K562 (cell line): ENCODE measurements around the gene AGAP3. TPM values are rescaled to one million over a fixed set of nuclear protein-coding genes. Genes with fewer than 3 reads are reported as not detected.
A peak's percentile ranks its signal among the peaks of the same experiment; 100 is the strongest.

Experiments
- JUNB ChIP-seq: fragments of 450-650 bp; formaldehyde crosslinking; conservative IDR thresholded peaks from 2 replicates; pipeline ENCODE4 v1.4.0; 2020; ENCODE audit warnings: mild to moderate bottlenecking
- NCOA4 ChIP-seq: fragments of 450-650 bp; IDR thresholded peaks from 2 replicates; pipeline ENCODE4 v1.6.1; 2018; ENCODE audit warnings: mild to moderate bottlenecking; ENCODE audit not compliant: partially characterized antibody
- NFATC3 ChIP-seq: fragments of 450-650 bp; IDR thresholded peaks from 2 replicates; pipeline ENCODE4 v1.6.1; 2017; ENCODE audit warnings: mild to moderate bottlenecking
- NR2F6 ChIP-seq: fragments of 450-650 bp; formaldehyde crosslinking; IDR thresholded peaks from 2 replicates; pipeline ENCODE4 v1.4.0; 2020; ENCODE audit warnings: mild to moderate bottlenecking
- PHF20 ChIP-seq: fragments of 450-650 bp; IDR thresholded peaks from 2 replicates; pipeline ENCODE4 v1.6.1; 2018; ENCODE audit not compliant: partially characterized antibody
- POU5F1 ChIP-seq: fragments of 150-350 bp; IDR thresholded peaks from 2 replicates; pipeline ENCODE4 v1.6.1; 2014; ENCODE audit warnings: borderline replicate concordance, low read length, low read depth, mild to moderate bottlenecking; ENCODE audit not compliant: partially characterized antibody
- PTTG1 ChIP-seq: fragments of 450-650 bp; IDR thresholded peaks from 2 replicates; pipeline ENCODE4 v1.6.1; 2016; ENCODE audit warnings: low read depth, mild to moderate bottlenecking, missing genetic modification characterization, missing compliant biosample characterization
- RB1 ChIP-seq: fragments of 450-650 bp; IDR thresholded peaks from 2 replicates; pipeline ENCODE4 v1.6.1; 2017; ENCODE audit warnings: low read depth, mild to moderate bottlenecking
- SMAD3 ChIP-seq: fragments of 450-650 bp; formaldehyde crosslinking; conservative IDR thresholded peaks from 2 replicates; pipeline ENCODE4 v1.4.0; 2020; ENCODE audit warnings: mild to moderate bottlenecking
- SRSF3 ChIP-seq: fragments of 200-400 bp; formaldehyde crosslinking; IDR thresholded peaks from 2 replicates; pipeline ENCODE4 v1.6.1; 2016; ENCODE audit warnings: mild to moderate bottlenecking, low read length, moderate library complexity; ENCODE audit not compliant: insufficient read depth
- THRB ChIP-seq: fragments of 450-650 bp; formaldehyde crosslinking; conservative IDR thresholded peaks from 2 replicates; pipeline ENCODE4 v1.4.0; 2022; ENCODE audit warnings: mild to moderate bottlenecking, missing genetic modification characterization
- TRIM25 ChIP-seq: fragments of 450-650 bp; IDR thresholded peaks from 2 replicates; pipeline ENCODE4 v1.7.0; 2016; ENCODE audit warnings: borderline replicate concordance
- ZBTB7A ChIP-seq: IDR thresholded peaks from 2 replicates; pipeline ENCODE4 v1.6.1; 2011; ENCODE audit warnings: low read depth, mild to moderate bottlenecking, low read length, moderate library complexity, borderline replicate concordance; ENCODE audit not compliant: control insufficient read depth
- ZNF133 ChIP-seq: fragments of 250-450 bp; sonication (Bioruptor Pico); IDR thresholded peaks from 2 replicates; pipeline ENCODE4 v1.4.0; 2020; ENCODE audit warnings: mild to moderate bottlenecking
- ZNF143 ChIP-seq: sonication (generic); formaldehyde crosslinking; IDR thresholded peaks from 2 replicates; pipeline ENCODE4 v1.9.0; 2022; ENCODE audit warnings: mild to moderate bottlenecking, missing genetic modification reagents
- ZNF165 ChIP-seq: fragments of 250-450 bp; sonication (Bioruptor Pico); IDR thresholded peaks from 2 replicates; pipeline ENCODE4 v1.4.0; 2020; ENCODE audit warnings: borderline replicate concordance
- ZNF175 ChIP-seq: fragments of 200-800 bp; sonication (Bioruptor generic); IDR thresholded peaks from 2 replicates; pipeline ENCODE4 v1.6.1; 2016; ENCODE audit warnings: low read depth, mild to moderate bottlenecking, missing genetic modification characterization, missing compliant biosample characterization
- ZNF224 ChIP-seq: sonication (generic); formaldehyde crosslinking; IDR thresholded peaks from 2 replicates; pipeline ENCODE4 v1.8.0; 2022; ENCODE audit warnings: mild to moderate bottlenecking, missing genetic modification reagents
- ZNF398 ChIP-seq: fragments of 250-450 bp; sonication (Bioruptor Pico); IDR thresholded peaks from 2 replicates; pipeline ENCODE4 v1.8.0; 2021; ENCODE audit warnings: moderate library complexity, mild to moderate bottlenecking, inconsistent platforms
- ZNF408 ChIP-seq: fragments of 250-450 bp; sonication (Bioruptor Pico); IDR thresholded peaks from 2 replicates; pipeline ENCODE4 v1.4.0; 2020; ENCODE audit warnings: low read depth, mild to moderate bottlenecking, moderate library complexity
- ZNF766 ChIP-seq: fragments of 200-800 bp; sonication (Bioruptor generic); conservative IDR thresholded peaks from 2 replicates; pipeline ENCODE4 v1.6.1; 2016; ENCODE audit warnings: missing genetic modification characterization, missing compliant biosample characterization
- polyA plus RNA-seq, 8 experiments: library from polyadenylated mRNA; depleted of rRNA in 4 of 8; stranded (reverse) in 5 of 8; unstranded in 3 of 8; fragments of >200 nt; fragmentation: Nextera tagmentation in 2 of 8; fragmentation: Illumina TruSeq in 1 of 8; extraction: Ambion mirVana in 2 of 8; extraction: Trizol in 1 of 8; gene quantifications; 2 replicates each; pipeline versions ENCODE4 v1.2.1 to v1.2.3, GENCODE V29; 2011 to 2014; ENCODE audit warnings: inconsistent platforms in 1 of 8, missing spikeins in 1 of 8
- total RNA-seq, 7 experiments: library from RNA; depleted of rRNA in 6 of 7; stranded (reverse); fragments of >200 nt in 6 of 7; fragmentation: Illumina TruSeq in 2 of 7; extraction: Trizol in 2 of 7; gene quantifications; 2 replicates each; pipeline versions ENCODE4 v1.2.1 to v1.2.3, GENCODE V29; 2011 to 2021; ENCODE audit warnings: low replicate concordance in 1 of 7
- TF ChIP-seq, protein P1 (sequence below), 2 experiments: fragments of 450-650 bp; conservative IDR thresholded peaks; 2 replicates each; pipeline ENCODE4 v1.6.1; 2017; ENCODE audit warnings: mild to moderate bottlenecking in 2 of 2, moderate library complexity in 2 of 2

The AGAP3 gene
- total and polyA plus RNA-seq, 9 of the 15 experiments (the other 6 are each of a cell fraction or from before 2014, with no cell fraction given) = 3.4 to 208 (median 62.2) TPM

DNA sequence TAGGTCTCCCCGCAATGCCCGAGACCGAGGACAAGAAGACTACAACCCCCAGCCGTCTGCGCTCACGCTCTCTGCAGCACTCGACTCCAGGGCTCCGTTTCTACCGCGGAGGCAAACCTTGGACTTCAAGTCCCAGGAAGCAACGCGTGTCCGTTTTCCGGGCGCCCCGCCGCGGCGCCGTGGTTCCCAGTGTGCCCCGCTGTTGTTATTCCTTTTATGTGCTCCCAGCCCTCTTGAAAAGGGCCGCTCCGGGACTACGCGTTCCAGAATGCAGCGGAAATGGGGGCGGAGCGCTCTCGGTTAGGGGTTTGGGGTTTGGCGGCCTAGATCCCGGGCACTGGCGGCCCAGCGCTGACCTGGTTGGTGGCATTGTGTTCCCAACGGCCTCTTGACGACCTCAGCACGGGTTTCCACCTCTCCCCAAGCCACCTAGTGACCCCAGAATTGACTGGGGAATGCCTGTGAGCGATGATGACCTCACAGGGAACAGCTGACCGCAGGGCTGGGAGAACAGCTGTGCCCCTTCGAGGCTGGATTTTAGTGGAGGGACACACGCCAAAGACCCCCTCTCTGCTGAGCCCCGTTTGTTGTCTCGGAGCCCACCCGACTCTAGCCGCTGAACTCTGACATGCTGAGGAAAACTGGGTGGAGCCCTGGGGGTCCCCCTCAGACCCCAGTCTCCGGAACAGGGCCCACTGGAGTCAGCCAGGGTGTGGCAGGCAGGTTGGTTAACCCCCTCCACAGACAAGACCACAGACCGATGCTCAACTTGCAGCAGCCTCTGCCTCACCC lies 28.1 kb upstream of the AGAP3 start (continued):
- TF ChIP-seq THRB = 0 out of 2 replicates have a peak, but pooled peaks have one; percentile 51
- 0 out of 2 replicates have a peak, but pooled peaks have one; percentile 26 for TF ChIP-seq SRSF3
- TF ChIP-seq ZNF175 (CRISPR knock-in tag) = peak; percentile 93
- TF ChIP-seq ZNF133 (CRISPR knock-in tag) = no peak
- peak; percentile 4; the same call in 1 of the 2 replicates for TF ChIP-seq NR2F6 (CRISPR knock-in tag)
- no peak for TF ChIP-seq ZNF224 (CRISPR knock-in tag)
- no peak for TF ChIP-seq NFATC3
- no peak for TF ChIP-seq ZNF398 (CRISPR knock-in tag)
- TF ChIP-seq ZNF165 (CRISPR knock-in tag) = no peak
- 0 out of 2 replicates have a peak, but pooled peaks have one; percentile 24 for TF ChIP-seq JUNB (CRISPR knock-in tag)
- TF ChIP-seq POU5F1 = peak; percentile 66
- peak; percentile 97 for TF ChIP-seq ZNF766
- TF ChIP-seq NCOA4 = no peak
- TF ChIP-seq, protein P1, sequence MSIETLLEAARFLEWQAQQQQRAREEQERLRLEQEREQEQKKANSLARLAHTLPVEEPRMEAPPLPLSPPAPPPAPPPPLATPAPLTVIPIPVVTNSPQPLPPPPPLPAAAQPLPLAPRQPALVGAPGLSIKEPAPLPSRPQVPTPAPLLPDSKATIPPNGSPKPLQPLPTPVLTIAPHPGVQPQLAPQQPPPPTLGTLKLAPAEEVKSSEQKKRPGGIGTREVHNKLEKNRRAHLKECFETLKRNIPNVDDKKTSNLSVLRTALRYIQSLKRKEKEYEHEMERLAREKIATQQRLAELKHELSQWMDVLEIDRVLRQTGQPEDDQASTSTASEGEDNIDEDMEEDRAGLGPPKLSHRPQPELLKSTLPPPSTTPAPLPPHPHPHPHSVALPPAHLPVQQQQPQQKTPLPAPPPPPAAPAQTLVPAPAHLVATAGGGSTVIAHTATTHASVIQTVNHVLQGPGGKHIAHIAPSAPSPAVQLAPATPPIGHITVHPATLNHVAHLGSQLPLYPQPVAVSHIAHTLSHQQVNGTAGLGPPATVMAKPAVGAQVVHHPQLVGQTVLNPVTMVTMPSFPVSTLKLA (conservative IDR thresholded peaks at IDR 0.05) = no peak
- peak; percentile 85 for TF ChIP-seq ZBTB7A
- no peak for TF ChIP-seq TRIM25
- TF ChIP-seq PTTG1 (tag) = no peak
- TF ChIP-seq SMAD3 = no peak
- TF ChIP-seq PHF20 = no peak
- peak; percentile 98 for TF ChIP-seq ZNF143
- peak; percentile 44 for TF ChIP-seq RB1
- TF ChIP-seq ZNF408 (CRISPR knock-in tag) = no peak
